Bronchial epithelial cell (primary cell): ENCODE results near the gene UCMA. TPM values are rescaled to one million over a fixed set of nuclear protein-coding genes. Genes with fewer than 3 reads are reported as not detected.

Experiments used
- DNase-seq: peaks from one replicate; pipeline ENCODE4 v3.0.0-alpha.2; 2010; ENCODE audit warnings: low read depth
- FAIRE-seq: peaks from 2 replicates; lab custom pipeline; 2011; peaks lifted over from hg19 to GRCh38; lab: Jason Lieb, UNC
- H3K27me3 ChIP-seq: 2 replicates; pipeline ENCODE4 v1.5.1; 2011; ENCODE audit warnings: low read length; ENCODE audit not compliant: control insufficient read depth, insufficient read depth
- H3K36me3 ChIP-seq: 2 replicates; pipeline ENCODE4 v1.5.1; 2011; ENCODE audit warnings: low read length; ENCODE audit not compliant: control insufficient read depth, insufficient read depth
- H3K4me3 ChIP-seq: 2 replicates; pipeline ENCODE4 v1.5.1; 2011; ENCODE audit warnings: mild to moderate bottlenecking, low read depth, low read length, control low read depth
- CTCF ChIP-seq: IDR thresholded peaks from 2 replicates; pipeline ENCODE4 v1.5.1; 2011; ENCODE audit warnings: mild to moderate bottlenecking, moderate library complexity, low read length, control low read depth, inconsistent platforms; ENCODE audit not compliant: insufficient read depth, severe bottlenecking
- total RNA-seq: library from RNA; depleted of rRNA; stranded (reverse); fragments of >200 nt; gene quantifications from 2 replicates; pipeline ENCODE4 v1.2.1, GENCODE V29; 2014

The UCMA gene
- total RNA-seq, 1 donor from 2014 or later, result not detected

GRCh38 chr10:13270877-13271551 lies 36.8 kb upstream of the UCMA start:
- no peak for FAIRE-seq

GRCh38 chr10:13268841-13269240 lies 34.7 kb upstream of the UCMA start:
- DNase-seq (no peak), FAIRE-seq (no peak)
- H3K27me3 ChIP-seq, result no peaks in the 10 kb centered on the region
- no peak for TF ChIP-seq CTCF
- no peak overlapping the region for H3K4me3 ChIP-seq
- no peaks in the 10 kb centered on the region for H3K36me3 ChIP-seq

More at GRCh38 chr10:13270877-13271551, 36.8 kb upstream of the UCMA start:
- H3K4me3 ChIP-seq, result no peak overlapping the region
- no peak for TF ChIP-seq CTCF
- no peaks in the 10 kb centered on the region for H3K36me3 ChIP-seq
- no peaks in the 10 kb centered on the region for H3K27me3 ChIP-seq
- DNase-seq, result no peak

- DNase-seq (no peak), FAIRE-seq (no peak)
- no peaks in the 10 kb centered on the region for H3K36me3 ChIP-seq
- no peak for TF ChIP-seq CTCF
- no peak overlapping the region for H3K4me3 ChIP-seq
- no peaks in the 10 kb centered on the region for H3K27me3 ChIP-seq
Measured at GRCh38 chr10:13268310-13268709, 34.1 kb upstream of the UCMA start.

- no peak for TF ChIP-seq CTCF
- DNase-seq (no peak), FAIRE-seq (no peak)
- no peaks in the 10 kb centered on the region for H3K36me3 ChIP-seq
- H3K4me3 ChIP-seq, result no peak overlapping the region
- H3K27me3 ChIP-seq, result no peaks in the 10 kb centered on the region
Measured at GRCh38 chr10:13263591-13263990, 29.4 kb upstream of the UCMA start.

GRCh38 chr10:13262433-13262832 lies 28.3 kb upstream of the UCMA start:
- Histone ChIP-seq H3K4me3 (no peak overlapping the region), H3K27me3 (no peaks in the 10 kb centered on the region), H3K36me3 (no peaks in the 10 kb centered on the region)
- DNase-seq, result no peak
- no peak for FAIRE-seq
- TF ChIP-seq CTCF, result no peak
